Measurements from ENCODE around the gene ZKSCAN2. TPM values are rescaled to one million over a fixed set of nuclear protein-coding genes. Genes with fewer than 3 reads are reported as not detected.
A peak's percentile ranks its signal among the peaks of the same experiment; 100 is the strongest.

The ZKSCAN2 gene
- 6.5 TPM for total RNA-seq

GRCh38 chr16:25257470-25257955 lies at the start of gene ZKSCAN2:
Gene ZKSCAN2 (minus strand): TSS chr16:25257845. CDS start chr16:25257127, 718 bp downstream.
- DNase-seq = peak; percentile 95

- DNase-seq = no peak
Observed at GRCh38 chr16:25299792-25300590, 42.3 kb upstream of the ZKSCAN2 start.

- DNase-seq = no peak
Observed at GRCh38 chr16:25298165-25298872, 40.7 kb upstream of the ZKSCAN2 start.

GRCh38 chr16:25297151-25297787 lies 39.6 kb upstream of the ZKSCAN2 start:
- no peak for DNase-seq

- DNase-seq = no peak
Observed at GRCh38 chr16:25291580-25291979, 33.9 kb upstream of the ZKSCAN2 start.

- DNase-seq = no peak
Observed at GRCh38 chr16:25289466-25289865, 31.8 kb upstream of the ZKSCAN2 start.

- DNase-seq = no peak
Observed at GRCh38 chr16:25279491-25279890, 21.8 kb upstream of the ZKSCAN2 start.

GRCh38 chr16:25271421-25271820 lies 13.8 kb upstream of the ZKSCAN2 start:
- no peak for DNase-seq

GRCh38 chr16:25270577-25270976 lies 12.9 kb upstream of the ZKSCAN2 start:
- peak; percentile 20 for DNase-seq

GRCh38 chr16:25269879-25270278 lies 12.2 kb upstream of the ZKSCAN2 start:
- DNase-seq = no peak

- DNase-seq = no peak
Observed at GRCh38 chr16:25265968-25266367, 8.3 kb upstream of the ZKSCAN2 start.

GRCh38 chr16:25264597-25264996 lies 7.0 kb upstream of the ZKSCAN2 start:
- DNase-seq = peak; percentile 80

GRCh38 chr16:25260416-25260815 lies 2.8 kb upstream of the ZKSCAN2 start:
- DNase-seq = no peak

- DNase-seq = no peak
Observed at GRCh38 chr16:25258861-25259179, 1.2 kb upstream of the ZKSCAN2 start.

GRCh38 chr16:25257956-25258860 lies 563 bp upstream of the ZKSCAN2 start:
- peak; percentile 92 for DNase-seq

GRCh38 chr16:25256695-25257469 lies 763 bp downstream of the ZKSCAN2 start:
- DNase-seq = peak; percentile 22

GRCh38 chr16:25253322-25253721 lies 4.3 kb downstream of the ZKSCAN2 start:
- no peak for DNase-seq

GRCh38 chr16:25250467-25250866 lies 7.2 kb downstream of the ZKSCAN2 start:
- no peak for DNase-seq

- peak; percentile 53 for DNase-seq
Observed at GRCh38 chr16:25235991-25236390, 21.7 kb downstream of the ZKSCAN2 start.

- DNase-seq = no peak
Observed at GRCh38 chr16:25228372-25228771, 29.3 kb downstream of the ZKSCAN2 start.

GRCh38 chr16:25224731-25225319 lies 32.8 kb downstream of the ZKSCAN2 start:
- no peak for DNase-seq

All from tongue (tissue), 2 donors.